Colonic mucosa (tissue), 4 donors: ENCODE measurements around the gene KIAA1614. TPM values are rescaled to one million over a fixed set of nuclear protein-coding genes. Genes with fewer than 3 reads are reported as not detected.

Source experiments
- DNase-seq: peaks from one replicate; pipeline ENCODE4 v3.0.0-alpha.2; 2020
- H3K27ac ChIP-seq: fragments of 200-600 bp; one replicate; pipeline ENCODE4 v1.8.0; 2021
- H3K27me3 ChIP-seq: fragments of 200-600 bp; one replicate; pipeline ENCODE4 v1.8.0; 2021
- H3K36me3 ChIP-seq: fragments of 200-600 bp; one replicate; pipeline ENCODE4 v1.8.0; 2021
- H3K4me1 ChIP-seq: fragments of 200-600 bp; one replicate; pipeline ENCODE4 v1.8.0; 2021; ENCODE audit warnings: mild to moderate bottlenecking
- H3K4me3 ChIP-seq: fragments of 200-600 bp; one replicate; pipeline ENCODE4 v1.8.0; 2021
- H3K9ac ChIP-seq, 2 donors: one replicate each; pipeline ENCODE4 v1.7.0; 2013; ENCODE audit warnings: control low read depth in 2 of 2, low read depth in 2 of 2, low read length in 2 of 2
- H3K9me3 ChIP-seq: fragments of 200-600 bp; one replicate; pipeline ENCODE4 v1.8.0; 2021
- intact Hi-C: fragments of 100-400 bp; cut with DNase I; formaldehyde crosslinking; loops from one replicate; pipeline ENCODE4 v1.14.1; 2022
- total RNA-seq, 2 donors: library from RNA; stranded (reverse); fragmentation: NEBNext Ultra II Directional in 1 of 2; extraction: Animal tissue kit (Norgen Biotek cat#: 25700) in 1 of 2; gene quantifications; one replicate each; pipeline ENCODE4 v1.2.1, GENCODE V29; 2021
- TF ChIP-seq, protein P1 (sequence below): fragments of 200-600 bp; IDR thresholded peaks from one replicate; pipeline ENCODE4 v1.8.0; 2022; ENCODE audit warnings: antibody characterized with exemption, mild to moderate bottlenecking
- donor health status: healthy.
- donor health status: DM: no; HTN: no; CAD: no.
- donor health status: DM: no; HTN: no; CAD: no.

The KIAA1614 gene
- total RNA-seq, 2 donors from 2014 or later = 0.74 to 2.1 TPM

DNA sequence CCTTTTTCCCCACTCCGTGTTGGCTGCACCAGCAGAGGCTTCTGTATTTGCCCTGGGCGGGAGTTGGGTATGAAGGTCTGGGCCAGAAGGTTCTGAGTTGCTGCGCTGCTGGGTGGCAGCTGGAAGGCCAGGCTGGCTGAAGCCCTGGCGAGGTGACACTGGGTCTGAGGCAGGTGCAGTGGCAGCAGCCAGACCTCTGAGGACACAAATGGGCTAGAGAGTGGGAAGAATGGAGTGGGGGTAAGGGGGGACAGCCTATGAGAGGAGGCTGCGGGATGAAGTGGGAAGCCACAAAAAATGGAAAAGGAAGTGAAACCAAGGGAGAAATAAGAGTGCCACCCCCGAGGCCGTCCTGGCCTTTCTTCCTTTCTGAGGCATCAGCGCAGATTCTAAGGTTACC, 56.7 kb downstream of the KIAA1614 start:
- peaks cover 3% of the 10 kb centered on the region for H3K36me3 ChIP-seq

DNA sequence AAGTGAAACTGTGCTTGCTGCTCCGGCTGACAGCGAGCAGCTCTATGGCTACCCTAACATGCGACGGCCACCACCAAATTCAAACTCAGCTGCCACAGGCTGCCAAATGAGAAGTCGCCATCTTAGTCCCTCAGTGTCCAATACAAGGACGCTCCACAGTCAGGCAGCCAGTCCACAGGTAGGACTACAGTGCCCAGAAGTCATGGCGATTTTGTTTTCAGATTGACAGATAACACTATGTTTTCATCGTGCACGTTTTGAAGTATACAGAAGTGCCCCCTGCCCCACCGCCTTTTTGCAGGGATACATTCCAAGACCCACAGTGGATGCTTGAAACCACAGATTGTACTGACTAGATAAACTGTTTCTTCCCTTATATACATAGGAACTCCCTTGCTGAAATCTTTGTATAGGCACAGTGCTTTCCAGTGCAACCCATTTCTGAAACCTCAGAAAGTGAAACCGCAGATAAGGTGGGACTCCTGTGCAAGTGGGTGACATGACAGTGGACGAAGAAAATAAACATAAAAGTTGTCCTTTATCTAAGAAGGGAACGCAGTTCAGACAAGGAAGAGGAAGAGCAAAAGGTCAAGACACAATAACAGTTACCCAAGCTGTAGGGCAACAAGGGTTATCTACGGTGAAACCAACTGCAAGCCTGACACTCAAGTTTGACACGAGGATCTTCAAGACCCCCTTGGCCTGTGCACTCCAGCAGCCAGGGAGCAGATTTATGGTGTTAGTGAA, 57.8 kb downstream of the KIAA1614 start:
- intact Hi-C loops = no loop called here
- DNase-seq = no peak
- TF ChIP-seq, protein P1, sequence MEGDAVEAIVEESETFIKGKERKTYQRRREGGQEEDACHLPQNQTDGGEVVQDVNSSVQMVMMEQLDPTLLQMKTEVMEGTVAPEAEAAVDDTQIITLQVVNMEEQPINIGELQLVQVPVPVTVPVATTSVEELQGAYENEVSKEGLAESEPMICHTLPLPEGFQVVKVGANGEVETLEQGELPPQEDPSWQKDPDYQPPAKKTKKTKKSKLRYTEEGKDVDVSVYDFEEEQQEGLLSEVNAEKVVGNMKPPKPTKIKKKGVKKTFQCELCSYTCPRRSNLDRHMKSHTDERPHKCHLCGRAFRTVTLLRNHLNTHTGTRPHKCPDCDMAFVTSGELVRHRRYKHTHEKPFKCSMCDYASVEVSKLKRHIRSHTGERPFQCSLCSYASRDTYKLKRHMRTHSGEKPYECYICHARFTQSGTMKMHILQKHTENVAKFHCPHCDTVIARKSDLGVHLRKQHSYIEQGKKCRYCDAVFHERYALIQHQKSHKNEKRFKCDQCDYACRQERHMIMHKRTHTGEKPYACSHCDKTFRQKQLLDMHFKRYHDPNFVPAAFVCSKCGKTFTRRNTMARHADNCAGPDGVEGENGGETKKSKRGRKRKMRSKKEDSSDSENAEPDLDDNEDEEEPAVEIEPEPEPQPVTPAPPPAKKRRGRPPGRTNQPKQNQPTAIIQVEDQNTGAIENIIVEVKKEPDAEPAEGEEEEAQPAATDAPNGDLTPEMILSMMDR = no peak
- Histone ChIP-seq H3K4me3 (no peak overlapping the region), H3K36me3 (peaks cover 3% of the 10 kb centered on the region), H3K27me3 (no peaks in the 10 kb centered on the region), H3K9me3 (no peaks in the 10 kb centered on the region), H3K27ac (no peak overlapping the region), H3K4me1 (no peaks in the 10 kb centered on the region), H3K9ac (no peak overlapping the region)

More for the DNA sequence above, 56.7 kb downstream of the KIAA1614 start:
- no peak overlapping the region for H3K27ac ChIP-seq
- no peaks in the 10 kb centered on the region for H3K27me3 ChIP-seq
- no peak overlapping the region for H3K9ac ChIP-seq
- H3K4me3 ChIP-seq = no peak overlapping the region
- H3K9me3 ChIP-seq = no peaks in the 10 kb centered on the region
- intact Hi-C loops = no loop called here
- TF ChIP-seq, protein P1 = no peak
- no peak for DNase-seq
- H3K4me1 ChIP-seq = no peaks in the 10 kb centered on the region

GRCh38 chr1:180971273-180971997, 58.7 kb downstream of the KIAA1614 start:
- Histone ChIP-seq H3K4me1 (no peaks in the 10 kb centered on the region), H3K36me3 (peaks cover 3% of the 10 kb centered on the region), H3K27ac (no peak overlapping the region), H3K4me3 (no peak overlapping the region), H3K27me3 (no peaks in the 10 kb centered on the region), H3K9me3 (no peaks in the 10 kb centered on the region), H3K9ac (no peak overlapping the region)
- no peak for DNase-seq
- TF ChIP-seq, protein P1 = no peak
- intact Hi-C loops = no loop called here

GRCh38 chr1:180973369-180973768, 60.7 kb downstream of the KIAA1614 start:
- H3K9ac ChIP-seq = no peak overlapping the region
- no peaks in the 10 kb centered on the region for H3K27me3 ChIP-seq
- TF ChIP-seq, protein P1 = no peak
- H3K27ac ChIP-seq = no peak overlapping the region
- DNase-seq = no peak
- no peaks in the 10 kb centered on the region for H3K9me3 ChIP-seq
- intact Hi-C loops = no loop called here
- H3K4me1 ChIP-seq = no peaks in the 10 kb centered on the region
- H3K4me3 ChIP-seq = no peak overlapping the region
- peaks cover 3% of the 10 kb centered on the region for H3K36me3 ChIP-seq

DNA sequence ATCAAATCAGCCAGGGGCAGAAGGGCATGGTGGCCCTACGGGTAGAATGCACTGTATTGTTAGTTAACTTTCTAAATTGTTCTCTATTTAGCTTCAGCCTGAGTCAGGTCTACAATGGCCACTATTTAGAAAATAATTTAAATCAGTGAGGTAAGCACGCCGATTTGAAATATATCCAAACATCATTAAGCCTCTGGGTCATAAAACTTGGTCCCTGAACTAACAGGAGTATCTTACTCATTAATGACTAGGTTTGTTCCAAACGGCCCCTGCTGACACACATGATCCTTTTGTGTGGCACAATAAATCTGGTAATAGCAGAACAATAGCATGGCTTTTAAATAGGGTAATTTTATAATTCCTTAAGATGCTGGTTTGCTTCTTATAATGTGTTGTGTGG, 61.5 kb downstream of the KIAA1614 start:
- no peak overlapping the region for H3K4me3 ChIP-seq
- TF ChIP-seq, protein P1 = no peak
- H3K36me3 ChIP-seq = peaks cover 3% of the 10 kb centered on the region
- H3K27ac ChIP-seq = no peak overlapping the region
- no peaks in the 10 kb centered on the region for H3K9me3 ChIP-seq
- no peak for DNase-seq
- H3K4me1 ChIP-seq = no peaks in the 10 kb centered on the region
- no peak overlapping the region for H3K9ac ChIP-seq
- no peaks in the 10 kb centered on the region for H3K27me3 ChIP-seq
- intact Hi-C loops = no loop called here
